Astrocyte (in vitro differentiated cells and primary cell): ENCODE results near the gene SSU72. TPM values are rescaled to one million over a fixed set of nuclear protein-coding genes. Genes with fewer than 3 reads are reported as not detected.
A peak's percentile ranks its signal among the peaks of the same experiment; 100 is the strongest.

ENCODE experiments used
- DNase-seq: peaks from one replicate; pipeline ENCODE4 v3.0.0-alpha.2; 2010; ENCODE audit warnings: low read depth
- FAIRE-seq: peaks from 2 replicates; lab custom pipeline; 2011; peaks lifted over from hg19 to GRCh38; lab: Jason Lieb, UNC
- H2AFZ ChIP-seq: 2 replicates; pipeline ENCODE4 v1.6.0; 2012; ENCODE audit warnings: low read depth, low read length, inconsistent platforms
- H3K27ac ChIP-seq: 2 replicates; pipeline ENCODE4 v1.5.1; 2011; ENCODE audit warnings: low read depth, low read length, inconsistent platforms
- H3K27me3 ChIP-seq: 2 replicates; pipeline ENCODE4 v1.6.0; 2011; ENCODE audit warnings: low read length, inconsistent platforms; ENCODE audit not compliant: insufficient read depth
- H3K36me3 ChIP-seq: 2 replicates; pipeline ENCODE4 v1.5.1; 2011; ENCODE audit warnings: low read length, inconsistent platforms; ENCODE audit not compliant: insufficient read depth
- H3K4me1 ChIP-seq: 2 replicates; pipeline ENCODE4 v1.5.1; 2011; ENCODE audit warnings: low read length, inconsistent platforms; ENCODE audit not compliant: insufficient read depth
- H3K4me2 ChIP-seq: 2 replicates; pipeline ENCODE4 v1.6.0; 2012; ENCODE audit warnings: low read length, inconsistent platforms
- H3K4me3 ChIP-seq: 2 replicates; pipeline ENCODE4 v1.5.1; 2011; ENCODE audit warnings: low read depth, mild to moderate bottlenecking, low read length, inconsistent platforms; ENCODE audit not compliant: insufficient read depth
- H3K79me2 ChIP-seq: 2 replicates; pipeline ENCODE4 v1.6.0; 2012; ENCODE audit warnings: mild to moderate bottlenecking, low read length, inconsistent platforms; ENCODE audit not compliant: insufficient read depth
- H3K9ac ChIP-seq: 2 replicates; pipeline ENCODE4 v1.6.0; 2012; ENCODE audit warnings: mild to moderate bottlenecking, low read length, inconsistent platforms
- H3K9me3 ChIP-seq: 2 replicates; pipeline ENCODE4 v1.5.1; 2012; ENCODE audit warnings: low read depth, mild to moderate bottlenecking, low read length, inconsistent platforms; ENCODE audit not compliant: insufficient read depth
- H4K20me1 ChIP-seq: 2 replicates; pipeline ENCODE4 v1.6.0; 2012; ENCODE audit warnings: low read length, inconsistent platforms; ENCODE audit not compliant: insufficient read depth
- H3K27ac Mint-ChIP-seq: one replicate; pipeline ENCODE4 v1.8.0; 2021; ENCODE audit warnings: mild to moderate bottlenecking, mixed read lengths; ENCODE audit not compliant: unreplicated experiment
- H3K27me3 Mint-ChIP-seq: one replicate; pipeline ENCODE4 v1.8.0; 2021; ENCODE audit warnings: low read depth, mixed read lengths; ENCODE audit not compliant: unreplicated experiment
- H3K36me3 Mint-ChIP-seq: one replicate; pipeline ENCODE4 v1.8.0; 2021; ENCODE audit warnings: low read depth, mixed read lengths; ENCODE audit not compliant: unreplicated experiment
- H3K4me1 Mint-ChIP-seq: one replicate; pipeline ENCODE4 v1.8.0; 2021; ENCODE audit warnings: low read depth, mixed read lengths; ENCODE audit not compliant: unreplicated experiment
- H3K4me3 Mint-ChIP-seq: one replicate; pipeline ENCODE4 v1.8.0; 2021; ENCODE audit warnings: mild to moderate bottlenecking, moderate library complexity, mixed read lengths; ENCODE audit not compliant: unreplicated experiment
- H3K9me3 Mint-ChIP-seq: one replicate; pipeline ENCODE4 v1.8.0; 2021; ENCODE audit warnings: mild to moderate bottlenecking, mixed read lengths; ENCODE audit not compliant: unreplicated experiment
- EZH2 ChIP-seq: IDR thresholded peaks from 2 replicates; pipeline ENCODE4 v1.6.1; 2012; ENCODE audit warnings: mild to moderate bottlenecking, low read length, inconsistent platforms; ENCODE audit not compliant: insufficient read depth
- total RNA-seq: library from RNA; stranded (reverse); gene quantifications from 2 replicates; pipeline ENCODE4 v1.2.1, GENCODE V29; 2021
- TF ChIP-seq, protein P1 (sequence below): IDR thresholded peaks from 2 replicates; pipeline ENCODE4 v1.5.1; 2011; ENCODE audit warnings: low read depth, mild to moderate bottlenecking, inconsistent platforms, low read length, moderate library complexity; ENCODE audit not compliant: insufficient read depth

The SSU72 gene
- total RNA-seq, 1 donor from 2014 or later = 145 TPM

DNA sequence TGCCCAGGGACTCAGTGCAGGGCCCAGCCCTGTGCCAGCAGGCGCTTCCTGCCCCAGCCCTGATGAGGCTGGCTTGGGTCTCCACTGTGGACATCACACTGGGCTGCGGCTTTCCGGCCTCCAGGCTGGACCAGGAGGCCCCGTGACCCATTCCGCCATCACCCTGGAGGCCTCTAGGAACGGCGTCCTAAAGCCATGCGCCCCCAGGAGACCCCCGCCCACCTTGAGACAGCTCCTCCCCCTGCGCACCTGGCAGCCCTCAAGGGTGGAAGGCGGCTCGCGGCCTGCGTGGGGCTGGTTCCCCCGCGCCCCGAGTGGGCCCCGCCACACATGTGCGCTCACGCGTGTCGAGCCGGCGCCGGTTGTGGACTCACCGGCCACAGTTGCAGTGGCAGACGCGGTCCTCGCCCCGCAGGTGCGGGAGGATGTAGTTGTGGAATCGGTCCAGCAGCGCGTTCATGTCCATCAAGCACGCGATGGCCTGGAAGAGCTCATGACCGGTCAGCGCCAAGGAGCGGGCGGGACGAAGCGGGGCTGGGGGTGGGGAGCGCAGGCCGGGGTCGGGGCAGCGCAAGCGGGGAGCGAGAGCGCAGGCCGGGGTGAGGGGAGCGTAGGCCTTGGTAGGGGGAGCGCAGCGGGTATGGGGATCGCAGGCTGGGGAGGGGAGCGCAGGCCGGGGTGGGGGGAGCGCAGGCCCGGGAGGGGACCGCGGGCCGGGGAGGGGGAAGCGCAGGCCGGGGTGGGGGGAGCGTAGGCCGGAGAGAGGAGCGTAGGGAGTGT, 35.2 kb downstream of the SSU72 start:
- DNase-seq (no peak), FAIRE-seq (no peak)
- H3K4me3 ChIP-seq = peak overlapping the region; percentile 50
- Mint-ChIP-seq H3K27ac (no peak overlapping the region), H3K4me1 (peaks cover 4% of the 10 kb centered on the region), H3K27me3 (no peaks in the 10 kb centered on the region), H3K9me3 (no peaks in the 10 kb centered on the region), H3K36me3 (peaks cover 9% of the 10 kb centered on the region), H3K4me3 (peak overlapping the region; percentile 79)
- TF ChIP-seq, protein P1, sequence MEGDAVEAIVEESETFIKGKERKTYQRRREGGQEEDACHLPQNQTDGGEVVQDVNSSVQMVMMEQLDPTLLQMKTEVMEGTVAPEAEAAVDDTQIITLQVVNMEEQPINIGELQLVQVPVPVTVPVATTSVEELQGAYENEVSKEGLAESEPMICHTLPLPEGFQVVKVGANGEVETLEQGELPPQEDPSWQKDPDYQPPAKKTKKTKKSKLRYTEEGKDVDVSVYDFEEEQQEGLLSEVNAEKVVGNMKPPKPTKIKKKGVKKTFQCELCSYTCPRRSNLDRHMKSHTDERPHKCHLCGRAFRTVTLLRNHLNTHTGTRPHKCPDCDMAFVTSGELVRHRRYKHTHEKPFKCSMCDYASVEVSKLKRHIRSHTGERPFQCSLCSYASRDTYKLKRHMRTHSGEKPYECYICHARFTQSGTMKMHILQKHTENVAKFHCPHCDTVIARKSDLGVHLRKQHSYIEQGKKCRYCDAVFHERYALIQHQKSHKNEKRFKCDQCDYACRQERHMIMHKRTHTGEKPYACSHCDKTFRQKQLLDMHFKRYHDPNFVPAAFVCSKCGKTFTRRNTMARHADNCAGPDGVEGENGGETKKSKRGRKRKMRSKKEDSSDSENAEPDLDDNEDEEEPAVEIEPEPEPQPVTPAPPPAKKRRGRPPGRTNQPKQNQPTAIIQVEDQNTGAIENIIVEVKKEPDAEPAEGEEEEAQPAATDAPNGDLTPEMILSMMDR = no peak
- TF ChIP-seq EZH2 = no peak
- H2AFZ ChIP-seq = peak overlapping the region; percentile 34
- peaks cover 35% of the 10 kb centered on the region for H3K79me2 ChIP-seq
- no peaks in the 10 kb centered on the region for H3K27me3 ChIP-seq
- H3K9ac ChIP-seq = peak overlapping the region; percentile 76
- H3K4me2 ChIP-seq = peak overlapping the region; percentile 88
- H3K27ac ChIP-seq = no peak overlapping the region
- H3K9me3 ChIP-seq = no peaks in the 10 kb centered on the region
- peaks cover 8% of the 10 kb centered on the region for H3K36me3 ChIP-seq
- H3K4me1 ChIP-seq = peaks cover 13% of the 10 kb centered on the region
- peaks cover 29% of the 10 kb centered on the region for H4K20me1 ChIP-seq

DNA sequence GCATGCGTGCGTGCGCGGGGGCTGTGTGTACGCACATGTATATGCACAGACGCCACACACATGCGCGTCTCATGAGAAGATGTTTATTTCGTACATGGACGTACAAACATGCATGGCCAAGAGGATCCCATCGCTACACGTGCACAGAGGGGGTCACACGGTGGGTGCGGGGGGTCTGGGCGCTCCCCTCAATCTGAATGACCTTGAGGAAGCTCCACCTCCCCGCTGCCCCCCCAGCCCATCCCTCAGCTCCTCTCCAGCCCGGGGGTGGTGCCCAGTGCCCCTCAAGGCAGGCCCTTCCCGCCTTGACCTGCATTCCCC, 35.7 kb downstream of the SSU72 start:
- no peak for FAIRE-seq
- TF ChIP-seq EZH2 = no peak
- TF ChIP-seq, protein P1 = no peak
- peak overlapping the region; percentile 53 for H3K27ac Mint-ChIP-seq
- Histone ChIP-seq H3K9ac (peak overlapping the region; percentile 76), H4K20me1 (peaks cover 28% of the 10 kb centered on the region), H3K36me3 (peaks cover 8% of the 10 kb centered on the region), H3K4me3 (peak overlapping the region; percentile 50), H3K27me3 (no peaks in the 10 kb centered on the region), H3K79me2 (peaks cover 35% of the 10 kb centered on the region), H3K4me1 (peaks cover 13% of the 10 kb centered on the region), H2AFZ (no peak overlapping the region), H3K27ac (no peak overlapping the region), H3K4me2 (peak overlapping the region; percentile 88), H3K9me3 (no peaks in the 10 kb centered on the region)
- H3K9me3 Mint-ChIP-seq = no peaks in the 10 kb centered on the region
- peak overlapping the region; percentile 79 for H3K4me3 Mint-ChIP-seq
- DNase-seq = no peak
- H3K36me3 Mint-ChIP-seq = peaks cover 9% of the 10 kb centered on the region
- H3K27me3 Mint-ChIP-seq = no peaks in the 10 kb centered on the region
- H3K4me1 Mint-ChIP-seq = peaks cover 4% of the 10 kb centered on the region

DNA sequence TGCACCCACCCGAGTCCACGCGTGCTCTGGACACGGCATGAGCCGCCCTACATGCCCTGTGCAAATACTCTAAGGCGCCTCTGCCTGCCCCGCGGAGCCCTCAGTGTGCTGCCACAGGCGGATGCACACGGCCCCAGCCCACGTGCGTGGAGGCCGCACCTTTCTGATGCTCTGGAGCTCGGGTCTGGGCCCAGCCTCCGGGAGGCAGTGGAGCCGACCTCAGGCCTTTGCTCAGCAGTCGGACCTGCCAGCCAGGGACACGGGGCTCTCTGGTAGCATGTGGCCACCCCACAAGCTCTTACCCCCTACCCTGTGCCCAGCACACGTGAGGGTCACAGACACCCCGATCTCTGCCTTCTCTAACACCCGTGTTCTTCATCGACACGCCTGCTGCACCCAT, 36.3 kb downstream of the SSU72 start:
- H3K36me3 ChIP-seq = peaks cover 8% of the 10 kb centered on the region
- H3K4me2 ChIP-seq = peak overlapping the region; percentile 88
- H3K4me3 Mint-ChIP-seq = peak overlapping the region; percentile 72
- no peaks in the 10 kb centered on the region for H3K9me3 ChIP-seq
- H2AFZ ChIP-seq = no peak overlapping the region
- H3K27ac Mint-ChIP-seq = peak overlapping the region; percentile 53
- H3K36me3 Mint-ChIP-seq = peaks cover 9% of the 10 kb centered on the region
- no peak for FAIRE-seq
- H3K9ac ChIP-seq = no peak overlapping the region
- H3K4me1 Mint-ChIP-seq = peaks cover 4% of the 10 kb centered on the region
- no peaks in the 10 kb centered on the region for H3K27me3 ChIP-seq
- no peak overlapping the region for H3K27ac ChIP-seq
- peaks cover 28% of the 10 kb centered on the region for H4K20me1 ChIP-seq
- no peak for DNase-seq
- no peak for TF ChIP-seq EZH2
- TF ChIP-seq, protein P1 = no peak
- H3K27me3 Mint-ChIP-seq = no peaks in the 10 kb centered on the region
- peaks cover 13% of the 10 kb centered on the region for H3K4me1 ChIP-seq
- peaks cover 35% of the 10 kb centered on the region for H3K79me2 ChIP-seq
- H3K9me3 Mint-ChIP-seq = no peaks in the 10 kb centered on the region
- H3K4me3 ChIP-seq = no peak overlapping the region
